PC-3 (cell line): ENCODE measurements around the gene PIEZO1. TPM values are rescaled to one million over a fixed set of nuclear protein-coding genes. Genes with fewer than 3 reads are reported as not detected.

Source experiments
- ATAC-seq: fragments of 200-7000 bp; cut with Tn5 transposase; 2 replicates; pipeline ENCODE4 v1.9.1; 2020; ENCODE audit warnings: mild to moderate bottlenecking, moderate library complexity
- BruUV-seq: library from RNA; stranded (reverse); fragments of 400-500 nt; replicated peaks from 2 replicates; lab custom pipeline; 2021; lab: Mats Ljungman, UMichigan
- CTCF ChIA-PET: fragments of 300-600 bp; sonication (Branson Sonifier 250); formaldehyde crosslinking; loops from one replicate; lab custom pipeline; 2022; ENCODE audit warnings: antibody characterized with exemption; lab: Charles Lee
- POLR2A ChIA-PET: fragments of 300-600 bp; sonication (Branson Sonifier 250); formaldehyde crosslinking; loops from one replicate; lab custom pipeline; 2022; ENCODE audit warnings: antibody characterized with exemption; ENCODE audit not compliant: unreplicated experiment; lab: Charles Lee
- DNase-seq: peaks from one replicate; pipeline ENCODE4 v3.0.0-alpha.2; 2015
- H2AFZ ChIP-seq: fragments of 300-600 bp; sonication (generic); 2 replicates; pipeline ENCODE4 v1.6.0; 2016; ENCODE audit warnings: antibody characterized with exemption, low read length
- H3F3A ChIP-seq: fragments of 300-600 bp; sonication (generic); one replicate; pipeline ENCODE4 v1.6.0; 2017; ENCODE audit warnings: antibody characterized with exemption, low read length, control low read depth, mild to moderate bottlenecking; ENCODE audit not compliant: unreplicated experiment
- H3K27ac ChIP-seq: fragments of 300-600 bp; sonication (generic); 2 replicates; pipeline ENCODE4 v1.5.1; 2016; ENCODE audit warnings: mild to moderate bottlenecking, low read length
- H3K27me3 ChIP-seq: fragments of 300-600 bp; sonication (generic); 2 replicates; pipeline ENCODE4 v1.6.1; 2016; ENCODE audit warnings: low read length, mixed read lengths
- H3K36me3 ChIP-seq: fragments of 300-600 bp; sonication (generic); 2 replicates; pipeline ENCODE4 v1.6.1; 2016; ENCODE audit warnings: low read depth, mixed run types, low read length, mixed read lengths
- H3K4me1 ChIP-seq: fragments of 300-600 bp; sonication (generic); 2 replicates; pipeline ENCODE4 v1.5.1; 2016; ENCODE audit warnings: low read length; ENCODE audit not compliant: insufficient read depth
- H3K4me2 ChIP-seq: fragments of 300-600 bp; sonication (generic); 2 replicates; pipeline ENCODE4 v1.6.0; 2016; ENCODE audit warnings: low read length
- H3K4me3 ChIP-seq: fragments of 300-600 bp; sonication (generic); 2 replicates; pipeline ENCODE4 v1.5.1; 2016; ENCODE audit warnings: mild to moderate bottlenecking, low read length, mixed read lengths
- H3K79me2 ChIP-seq: fragments of 300-600 bp; sonication (generic); 2 replicates; pipeline ENCODE4 v1.6.1; 2017; ENCODE audit warnings: low read length, mixed read lengths
- H3K9ac ChIP-seq: fragments of 300-600 bp; sonication (generic); 2 replicates; pipeline ENCODE4 v1.6.0; 2016; ENCODE audit warnings: mild to moderate bottlenecking, low read length
- H3K9me2 ChIP-seq: fragments of 300-600 bp; sonication (generic); replicated peaks from 2 replicates; pipeline ENCODE4 v1.6.1; 2016; ENCODE audit warnings: mixed run types, low read length, mixed read lengths
- H3K9me3 ChIP-seq: fragments of 300-600 bp; sonication (generic); 2 replicates; pipeline ENCODE4 v1.6.1; 2016; ENCODE audit warnings: low read length, mixed read lengths
- H4K20me1 ChIP-seq: fragments of 300-600 bp; sonication (generic); 2 replicates; pipeline ENCODE4 v1.6.1; 2016; ENCODE audit warnings: low read length, mixed read lengths
- EZH2 ChIP-seq: fragments of 300-600 bp; sonication (generic); IDR thresholded peaks from one replicate; pipeline ENCODE4 v1.6.1; 2017; ENCODE audit warnings: antibody characterized with exemption, mild to moderate bottlenecking, low read length; ENCODE audit not compliant: unreplicated experiment
- EZH2phosphoT487 ChIP-seq: fragments of 300-600 bp; sonication (generic); IDR thresholded peaks from 2 replicates; pipeline ENCODE4 v1.6.1; 2018; ENCODE audit warnings: mild to moderate bottlenecking, antibody characterized with exemption, low read length, borderline replicate concordance
- intact Hi-C: fragments of 100-400 bp; cut with micrococcal nuclease; formaldehyde crosslinking; loops from 2 replicates; pipeline ENCODE4 v1.9.0; 2023
- total RNA-seq: library from RNA; depleted of rRNA; stranded (reverse); fragments of >200 nt; gene quantifications from 2 replicates; pipeline ENCODE4 v1.2.3, GENCODE V29; 2014
- TF ChIP-seq, protein P1 (sequence below): fragments of 300-600 bp; sonication (generic); conservative IDR thresholded peaks from 2 replicates; pipeline ENCODE4 v1.5.1; 2017; ENCODE audit warnings: antibody characterized with exemption, low read depth, mild to moderate bottlenecking, low read length

The PIEZO1 gene
- total RNA-seq, 1 experiment from 2014 or later = 180 TPM

DNA sequence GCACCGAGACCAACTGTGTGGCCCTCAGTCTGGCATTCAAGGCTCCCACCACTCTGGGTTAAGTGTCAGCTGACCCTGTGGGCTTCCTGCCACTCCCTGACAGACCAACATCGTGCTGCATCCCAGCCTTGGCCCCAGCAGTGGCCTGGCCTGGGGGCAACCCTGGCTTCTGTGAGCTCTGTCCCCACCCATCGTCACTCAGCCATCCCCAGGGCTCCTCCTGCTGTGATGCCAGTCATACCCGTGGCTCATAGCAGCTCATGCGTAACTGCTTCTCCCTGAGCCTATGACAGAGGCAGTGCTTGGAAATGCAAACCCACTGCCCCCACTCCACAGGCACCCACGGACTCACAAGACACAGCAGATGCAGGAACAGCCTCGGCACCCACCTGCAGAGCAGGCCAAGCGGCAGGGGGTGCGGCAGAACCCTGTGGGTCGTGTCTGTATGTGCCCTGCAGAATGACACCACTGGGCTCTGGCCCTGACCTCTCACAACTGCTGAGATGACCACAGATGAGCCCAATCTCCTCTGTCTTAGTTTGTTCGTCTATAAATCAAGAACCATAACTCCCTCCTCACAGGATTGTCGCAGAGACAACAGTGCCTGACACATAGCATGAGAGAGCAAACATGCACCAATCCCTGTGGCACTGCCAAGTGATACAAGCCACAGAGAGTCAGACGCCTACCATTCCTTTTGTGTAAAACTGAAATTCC is 26.6 kb downstream of the PIEZO1 start:
- Histone ChIP-seq H3K9ac (no peak overlapping the region), H3K9me2 (no peaks in the 10 kb centered on the region), H3F3A (no peaks in the 10 kb centered on the region), H3K79me2 (peaks cover 91% of the 10 kb centered on the region), H3K9me3 (no peaks in the 10 kb centered on the region), H3K4me1 (peaks cover 32% of the 10 kb centered on the region), H3K27ac (no peak overlapping the region), H3K4me3 (no peak overlapping the region), H3K27me3 (no peaks in the 10 kb centered on the region), H3K4me2 (no peak overlapping the region), H2AFZ (no peak overlapping the region), H4K20me1 (peaks cover 23% of the 10 kb centered on the region; the same call in 1 of the 2 replicates), H3K36me3 (no peaks in the 10 kb centered on the region)
- intact Hi-C loops = no loop called here
- TF ChIP-seq, protein P1, sequence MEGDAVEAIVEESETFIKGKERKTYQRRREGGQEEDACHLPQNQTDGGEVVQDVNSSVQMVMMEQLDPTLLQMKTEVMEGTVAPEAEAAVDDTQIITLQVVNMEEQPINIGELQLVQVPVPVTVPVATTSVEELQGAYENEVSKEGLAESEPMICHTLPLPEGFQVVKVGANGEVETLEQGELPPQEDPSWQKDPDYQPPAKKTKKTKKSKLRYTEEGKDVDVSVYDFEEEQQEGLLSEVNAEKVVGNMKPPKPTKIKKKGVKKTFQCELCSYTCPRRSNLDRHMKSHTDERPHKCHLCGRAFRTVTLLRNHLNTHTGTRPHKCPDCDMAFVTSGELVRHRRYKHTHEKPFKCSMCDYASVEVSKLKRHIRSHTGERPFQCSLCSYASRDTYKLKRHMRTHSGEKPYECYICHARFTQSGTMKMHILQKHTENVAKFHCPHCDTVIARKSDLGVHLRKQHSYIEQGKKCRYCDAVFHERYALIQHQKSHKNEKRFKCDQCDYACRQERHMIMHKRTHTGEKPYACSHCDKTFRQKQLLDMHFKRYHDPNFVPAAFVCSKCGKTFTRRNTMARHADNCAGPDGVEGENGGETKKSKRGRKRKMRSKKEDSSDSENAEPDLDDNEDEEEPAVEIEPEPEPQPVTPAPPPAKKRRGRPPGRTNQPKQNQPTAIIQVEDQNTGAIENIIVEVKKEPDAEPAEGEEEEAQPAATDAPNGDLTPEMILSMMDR = no peak
- TF ChIP-seq EZH2phosphoT487 (no peak), EZH2 (no peak)
- DNase-seq = no peak
- peak; percentile 27 for ATAC-seq
- CTCF ChIA-PET = interaction anchor here (1.3 kb wide), 1 partner anchor 21 kb away, joined by 5 read pairs; no protein-coding TSS in a partner anchor
- no TSS peak for BruUV-seq
- POLR2A ChIA-PET = no interaction called here

DNA sequence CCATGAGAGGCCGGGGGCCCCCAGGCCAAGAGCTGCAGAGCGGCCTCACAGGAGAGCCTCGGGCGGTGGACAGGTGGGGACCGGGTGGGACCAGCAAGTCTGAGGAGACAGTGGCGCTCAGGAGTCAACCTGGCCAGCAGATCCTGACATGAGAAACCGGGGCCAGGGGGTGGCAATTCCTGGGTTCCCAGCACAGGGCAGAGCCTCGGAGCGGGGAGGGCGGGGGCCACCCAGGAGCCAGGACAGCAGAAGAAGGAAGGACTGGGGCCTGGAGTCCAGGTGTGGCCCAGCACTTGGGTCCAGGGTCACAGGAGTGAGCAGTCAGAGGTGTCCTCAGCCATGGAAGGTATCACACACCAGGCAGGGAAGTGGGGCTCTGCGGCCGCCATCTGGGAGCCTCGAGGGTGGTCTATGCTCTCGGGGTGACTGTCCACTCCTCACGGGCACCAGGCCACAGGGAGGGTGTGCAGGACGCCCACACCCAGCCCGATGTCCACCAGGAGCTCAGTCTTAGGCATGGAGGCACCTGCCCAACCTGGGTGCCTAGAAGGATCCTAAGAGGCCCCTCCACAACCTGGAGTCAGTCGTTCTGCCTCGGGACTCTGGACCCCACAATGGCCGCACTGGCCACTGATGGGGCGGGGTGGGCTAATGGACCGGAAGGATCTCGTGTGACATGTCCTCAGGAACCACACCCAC is 29.1 kb downstream of the PIEZO1 start:
- H3K9me2 ChIP-seq = no peaks in the 10 kb centered on the region
- DNase-seq = no peak
- H3K27me3 ChIP-seq = no peaks in the 10 kb centered on the region
- H2AFZ ChIP-seq = no peak overlapping the region
- H3K9me3 ChIP-seq = no peaks in the 10 kb centered on the region
- peak overlapping the region; percentile 32; the same call in 1 of the 2 replicates for H3K4me3 ChIP-seq
- POLR2A ChIA-PET = no interaction called here
- H3K9ac ChIP-seq = no peak overlapping the region
- no peaks in the 10 kb centered on the region for H3K36me3 ChIP-seq
- no peaks in the 10 kb centered on the region for H3F3A ChIP-seq
- peak overlapping the region; percentile 47 for H3K4me2 ChIP-seq
- ATAC-seq = peak; percentile 8
- H4K20me1 ChIP-seq = peaks cover 23% of the 10 kb centered on the region; the same call in 1 of the 2 replicates
- intact Hi-C loops = no loop called here
- peaks cover 30% of the 10 kb centered on the region for H3K4me1 ChIP-seq
- CTCF ChIA-PET = interaction anchor here (0.5 to 1.5 kb wide), 2 partner anchors 18 to 29 kb away, joined by 3 to 8 read pairs; partner anchors contain the start of gene PIEZO1
- H3K27ac ChIP-seq = peak overlapping the region; percentile 34
- BruUV-seq = no TSS peak
- TF ChIP-seq EZH2 (no peak), EZH2phosphoT487 (no peak)
- TF ChIP-seq, protein P1 = no peak
- H3K79me2 ChIP-seq = peaks cover 84% of the 10 kb centered on the region
